ENCODE data around the gene GPATCH2. TPM values are rescaled to one million over a fixed set of nuclear protein-coding genes. Genes with fewer than 3 reads are reported as not detected.
A peak's percentile ranks its signal among the peaks of the same experiment; 100 is the strongest.
"Not testable (repeated sequence)": the region's sequence is repeated elsewhere in the genome, so short reads cannot be mapped to it uniquely, and the experiment has no call there.

GPATCH2 gene
- total RNA-seq, 1 experiment from 2014 or later, result 34.5 TPM

DNA sequence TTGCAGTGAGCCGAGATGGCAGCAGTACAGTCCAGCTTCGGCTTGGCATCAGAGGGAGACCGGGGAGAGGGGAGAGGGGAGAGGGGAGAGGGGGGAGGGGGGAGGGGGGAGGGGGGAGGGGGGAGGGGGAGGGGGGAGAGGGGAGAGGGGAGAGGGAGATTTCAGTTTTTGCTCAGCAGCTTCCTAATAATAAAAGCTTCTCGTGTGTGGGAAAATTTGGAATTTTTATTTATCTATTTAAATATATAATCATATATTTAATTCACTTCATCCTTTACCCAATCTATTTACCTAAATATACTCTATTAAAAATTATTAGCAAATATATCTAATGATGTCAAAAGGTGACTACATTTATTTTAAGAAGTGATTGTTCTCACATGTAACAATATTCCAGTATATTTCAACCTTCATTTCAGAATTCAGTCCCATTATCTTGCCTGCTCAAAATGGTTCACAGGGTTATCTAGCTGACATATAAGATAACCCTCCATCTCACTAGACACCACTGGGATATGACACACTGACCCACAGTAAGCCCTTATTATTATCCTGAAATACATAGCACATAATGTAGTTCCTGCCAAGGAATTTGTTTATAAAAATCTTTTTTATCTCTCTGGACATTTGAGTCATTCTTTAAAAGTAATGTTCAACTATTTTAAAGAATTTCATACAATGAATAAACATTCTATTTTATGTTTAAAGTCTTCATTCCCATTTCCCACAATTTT lies 105.9 kb downstream of the GPATCH2 start:
- H3K9me3 Mint-ChIP-seq (ENCODE audit: unreplicated experiment), result peaks cover 7% of the 10 kb centered on the region
- BruUV-seq (replicated peaks), result no TSS peak
- TF ChIP-seq, protein P1, sequence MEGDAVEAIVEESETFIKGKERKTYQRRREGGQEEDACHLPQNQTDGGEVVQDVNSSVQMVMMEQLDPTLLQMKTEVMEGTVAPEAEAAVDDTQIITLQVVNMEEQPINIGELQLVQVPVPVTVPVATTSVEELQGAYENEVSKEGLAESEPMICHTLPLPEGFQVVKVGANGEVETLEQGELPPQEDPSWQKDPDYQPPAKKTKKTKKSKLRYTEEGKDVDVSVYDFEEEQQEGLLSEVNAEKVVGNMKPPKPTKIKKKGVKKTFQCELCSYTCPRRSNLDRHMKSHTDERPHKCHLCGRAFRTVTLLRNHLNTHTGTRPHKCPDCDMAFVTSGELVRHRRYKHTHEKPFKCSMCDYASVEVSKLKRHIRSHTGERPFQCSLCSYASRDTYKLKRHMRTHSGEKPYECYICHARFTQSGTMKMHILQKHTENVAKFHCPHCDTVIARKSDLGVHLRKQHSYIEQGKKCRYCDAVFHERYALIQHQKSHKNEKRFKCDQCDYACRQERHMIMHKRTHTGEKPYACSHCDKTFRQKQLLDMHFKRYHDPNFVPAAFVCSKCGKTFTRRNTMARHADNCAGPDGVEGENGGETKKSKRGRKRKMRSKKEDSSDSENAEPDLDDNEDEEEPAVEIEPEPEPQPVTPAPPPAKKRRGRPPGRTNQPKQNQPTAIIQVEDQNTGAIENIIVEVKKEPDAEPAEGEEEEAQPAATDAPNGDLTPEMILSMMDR (IDR thresholded peaks at IDR 0.05; ENCODE audit: unreplicated experiment), result no peak
- H3K27me3 Mint-ChIP-seq (ENCODE audit: insufficient read depth, unreplicated experiment), result no peaks in the 10 kb centered on the region
- H3K36me3 Mint-ChIP-seq (ENCODE audit: insufficient read depth, unreplicated experiment), result no peaks in the 10 kb centered on the region
- ChIA-PET CTCF (interaction anchor here (0.6 to 1.0 kb wide), 3 partner anchors 11 to 661 kb away, joined by 3 to 5 read pairs (median 3); no protein-coding TSS in a partner anchor), POLR2A (interaction anchor here (1.3 to 1.7 kb wide), 3 partner anchors 8 to 136 kb away, joined by 4 to 9 read pairs (median 5); no protein-coding TSS in a partner anchor)
- H3K4me1 Mint-ChIP-seq (ENCODE audit: insufficient read depth, unreplicated experiment), result peaks cover 30% of the 10 kb centered on the region
- no peak overlapping the region for H3K4me3 Mint-ChIP-seq (ENCODE audit: unreplicated experiment)
- H3K27ac Mint-ChIP-seq (ENCODE audit: low read depth, unreplicated experiment), result peak overlapping the region; percentile 65
- intact Hi-C loops (cut with micrococcal nuclease), result loop anchor here (5.0 kb wide), 1 partner anchor 107 kb away; the partner anchor contains the start of genes GPATCH2 and SPATA17
- DNase-seq (ENCODE audit: unreplicated experiment), result no peak

DNA sequence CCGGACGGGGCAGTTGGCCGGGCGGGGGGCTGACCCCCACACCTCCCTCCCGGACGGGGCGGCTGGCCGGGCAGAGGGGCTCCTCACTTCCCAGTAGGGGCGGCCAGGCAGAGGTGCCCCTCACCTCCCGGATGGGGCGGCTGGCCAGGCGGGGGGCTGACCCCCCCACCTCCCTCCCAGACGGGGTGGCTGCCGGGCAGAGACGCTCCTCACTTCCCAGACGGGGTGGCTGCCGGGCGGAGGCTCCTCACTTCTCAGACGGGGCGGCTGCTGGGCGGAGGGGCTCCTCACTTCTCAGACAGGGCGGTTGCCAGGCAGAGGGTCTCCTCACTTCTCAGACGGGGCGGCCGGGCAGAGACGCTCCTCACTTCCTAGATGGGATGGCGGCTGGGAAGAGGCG lies 107.0 kb downstream of the GPATCH2 start:
- peaks cover 30% of the 10 kb centered on the region for H3K4me1 Mint-ChIP-seq (ENCODE audit: insufficient read depth, unreplicated experiment)
- DNase-seq (ENCODE audit: unreplicated experiment); CTCF ChIA-PET; BruUV-seq (replicated peaks); H3K36me3 Mint-ChIP-seq (ENCODE audit: insufficient read depth, unreplicated experiment); H3K9me3 Mint-ChIP-seq (ENCODE audit: unreplicated experiment); POLR2A ChIA-PET; H3K4me3 Mint-ChIP-seq (ENCODE audit: unreplicated experiment); H3K27ac Mint-ChIP-seq (ENCODE audit: low read depth, unreplicated experiment); intact Hi-C loops (cut with micrococcal nuclease); H3K27me3 Mint-ChIP-seq (ENCODE audit: insufficient read depth, unreplicated experiment): not testable (repeated sequence)

DNA sequence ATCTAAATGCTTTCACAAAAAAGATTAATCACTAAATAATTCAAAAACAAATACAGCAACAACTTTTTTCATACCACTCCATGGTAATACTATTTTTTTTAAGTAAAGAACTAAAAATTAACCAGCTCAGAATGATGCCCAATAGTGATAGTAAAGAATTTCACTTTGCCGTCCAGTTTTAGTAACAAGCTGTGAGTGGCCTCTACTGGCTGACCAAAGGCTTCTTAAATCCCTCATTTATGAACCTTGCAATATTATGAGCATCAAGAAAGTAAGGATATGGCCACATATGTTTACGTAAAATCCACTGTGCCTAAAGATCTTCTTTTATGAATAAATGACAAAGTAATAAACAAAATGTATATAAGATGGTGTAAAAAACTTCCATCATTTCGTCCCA lies 108.6 kb downstream of the GPATCH2 start:
- no peaks in the 10 kb centered on the region for H3K9me3 Mint-ChIP-seq (ENCODE audit: unreplicated experiment)
- no peak for DNase-seq (ENCODE audit: unreplicated experiment)
- POLR2A ChIA-PET, result no interaction called here

DNA sequence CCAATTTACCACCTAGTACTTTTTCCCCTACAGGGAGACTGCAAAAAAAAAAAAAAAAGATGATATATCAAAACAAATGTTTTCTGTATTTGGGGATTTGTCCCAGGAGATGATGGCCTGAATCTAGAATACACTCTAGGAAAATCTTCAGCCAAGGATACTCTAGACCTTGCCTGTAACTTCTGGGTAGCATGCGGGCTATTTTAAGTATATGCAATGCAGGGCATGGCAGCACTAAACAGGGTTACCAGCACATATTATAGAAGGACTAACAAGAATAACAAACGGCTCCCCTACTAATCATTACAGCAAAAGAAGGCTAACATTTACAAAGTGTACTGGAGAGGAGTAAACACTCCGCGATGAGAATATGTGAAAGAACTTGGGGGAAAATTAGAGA lies 109.6 kb downstream of the GPATCH2 start:
- ChIA-PET CTCF (interaction anchor here (0.6 kb wide), 1 partner anchor 750 kb away, joined by 3 read pairs; no protein-coding TSS in a partner anchor), POLR2A (no interaction called here)
- no peak for DNase-seq (ENCODE audit: unreplicated experiment)
- Mint-ChIP-seq H3K27me3 (ENCODE audit: insufficient read depth, unreplicated experiment) (no peaks in the 10 kb centered on the region), H3K4me3 (ENCODE audit: unreplicated experiment) (no peak overlapping the region), H3K4me1 (ENCODE audit: insufficient read depth, unreplicated experiment) (peaks cover 21% of the 10 kb centered on the region), H3K9me3 (ENCODE audit: unreplicated experiment) (no peaks in the 10 kb centered on the region), H3K27ac (ENCODE audit: low read depth, unreplicated experiment) (no peak overlapping the region), H3K36me3 (ENCODE audit: insufficient read depth, unreplicated experiment) (no peaks in the 10 kb centered on the region)
- intact Hi-C loops (cut with micrococcal nuclease), result no loop called here
- TF ChIP-seq, protein P1 (IDR thresholded peaks at IDR 0.05; ENCODE audit: unreplicated experiment), result no peak
- no TSS peak for BruUV-seq (replicated peaks)

More for the DNA sequence above, 108.6 kb downstream of the GPATCH2 start:
- CTCF ChIA-PET, result interaction anchor here (0.7 kb wide), 1 partner anchor 210 kb away, joined by 3 read pairs; no protein-coding TSS in a partner anchor
- Mint-ChIP-seq H3K36me3 (ENCODE audit: insufficient read depth, unreplicated experiment) (no peaks in the 10 kb centered on the region), H3K4me1 (ENCODE audit: insufficient read depth, unreplicated experiment) (peaks cover 27% of the 10 kb centered on the region), H3K27ac (ENCODE audit: low read depth, unreplicated experiment) (no peak overlapping the region), H3K27me3 (ENCODE audit: insufficient read depth, unreplicated experiment) (no peaks in the 10 kb centered on the region), H3K4me3 (ENCODE audit: unreplicated experiment) (no peak overlapping the region)
- TF ChIP-seq, protein P1 (IDR thresholded peaks at IDR 0.05; ENCODE audit: unreplicated experiment), result no peak
- intact Hi-C loops (cut with micrococcal nuclease), result no loop called here
- BruUV-seq (replicated peaks), result no TSS peak
